GM10266 (cell line): ENCODE results near the gene AGAP1.

Experiments
- DNase-seq: peaks from one replicate; pipeline ENCODE4 v3.0.0; 2012; ENCODE audit errors: extremely low spot score
- TF ChIP-seq, protein P1 (sequence below): IDR thresholded peaks from 2 replicates; pipeline ENCODE4 v1.5.1; 2012; ENCODE audit warnings: mild to moderate bottlenecking, low read depth; ENCODE audit not compliant: control insufficient read depth, insufficient read depth; ENCODE audit errors: missing control alignments

The AGAP1 gene

DNA sequence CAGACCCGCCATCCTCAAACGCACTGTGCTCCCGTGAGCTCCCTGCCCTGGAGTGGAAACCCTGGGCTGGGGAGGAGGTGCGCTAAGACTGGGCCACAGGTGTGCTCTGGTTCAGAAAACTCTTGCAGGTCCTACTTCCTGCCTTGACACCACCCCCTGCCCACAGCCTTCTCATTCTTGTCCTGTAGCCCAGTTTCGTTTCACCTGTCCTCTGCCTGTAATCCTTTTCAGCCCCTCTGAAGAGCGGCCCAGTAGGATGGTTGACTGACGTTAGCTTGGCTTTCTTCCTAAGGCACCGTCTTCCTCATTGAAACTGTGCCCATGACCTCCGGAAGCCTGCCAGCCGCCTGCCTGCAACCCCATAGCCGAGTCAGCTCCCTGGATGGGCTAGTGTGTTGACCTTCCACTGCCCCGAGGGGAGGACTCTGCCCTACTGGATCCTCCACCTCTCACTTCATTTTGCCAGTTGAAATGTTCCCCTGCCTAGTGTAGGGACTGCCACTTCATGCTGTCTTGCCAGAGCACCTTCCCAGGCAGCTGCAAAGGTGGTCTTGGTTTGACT lies 116.9 kb downstream of the AGAP1 start:
- no peak for DNase-seq
- TF ChIP-seq, protein P1, sequence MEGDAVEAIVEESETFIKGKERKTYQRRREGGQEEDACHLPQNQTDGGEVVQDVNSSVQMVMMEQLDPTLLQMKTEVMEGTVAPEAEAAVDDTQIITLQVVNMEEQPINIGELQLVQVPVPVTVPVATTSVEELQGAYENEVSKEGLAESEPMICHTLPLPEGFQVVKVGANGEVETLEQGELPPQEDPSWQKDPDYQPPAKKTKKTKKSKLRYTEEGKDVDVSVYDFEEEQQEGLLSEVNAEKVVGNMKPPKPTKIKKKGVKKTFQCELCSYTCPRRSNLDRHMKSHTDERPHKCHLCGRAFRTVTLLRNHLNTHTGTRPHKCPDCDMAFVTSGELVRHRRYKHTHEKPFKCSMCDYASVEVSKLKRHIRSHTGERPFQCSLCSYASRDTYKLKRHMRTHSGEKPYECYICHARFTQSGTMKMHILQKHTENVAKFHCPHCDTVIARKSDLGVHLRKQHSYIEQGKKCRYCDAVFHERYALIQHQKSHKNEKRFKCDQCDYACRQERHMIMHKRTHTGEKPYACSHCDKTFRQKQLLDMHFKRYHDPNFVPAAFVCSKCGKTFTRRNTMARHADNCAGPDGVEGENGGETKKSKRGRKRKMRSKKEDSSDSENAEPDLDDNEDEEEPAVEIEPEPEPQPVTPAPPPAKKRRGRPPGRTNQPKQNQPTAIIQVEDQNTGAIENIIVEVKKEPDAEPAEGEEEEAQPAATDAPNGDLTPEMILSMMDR, result no peak

DNA sequence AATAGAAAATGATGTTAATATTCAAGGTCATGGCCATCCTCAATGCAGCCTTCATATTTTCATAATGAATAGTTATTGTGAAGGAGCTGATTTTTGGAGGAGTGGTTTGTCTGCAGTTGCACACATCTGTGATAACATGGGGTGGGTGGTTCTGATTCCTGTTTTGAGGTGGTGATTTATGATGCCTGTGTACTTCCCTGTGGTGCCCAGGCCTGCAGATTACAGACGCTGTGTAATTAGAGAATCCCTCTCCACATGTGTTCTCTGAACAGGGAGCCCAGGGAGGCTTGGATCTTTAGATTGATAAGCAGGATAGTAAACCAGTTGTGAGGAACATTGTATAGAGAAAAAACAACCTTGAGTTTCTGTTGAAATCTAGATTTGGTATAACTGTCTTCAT lies 117.5 kb downstream of the AGAP1 start:
- TF ChIP-seq, protein P1, result no peak
- DNase-seq, result no peak

DNA sequence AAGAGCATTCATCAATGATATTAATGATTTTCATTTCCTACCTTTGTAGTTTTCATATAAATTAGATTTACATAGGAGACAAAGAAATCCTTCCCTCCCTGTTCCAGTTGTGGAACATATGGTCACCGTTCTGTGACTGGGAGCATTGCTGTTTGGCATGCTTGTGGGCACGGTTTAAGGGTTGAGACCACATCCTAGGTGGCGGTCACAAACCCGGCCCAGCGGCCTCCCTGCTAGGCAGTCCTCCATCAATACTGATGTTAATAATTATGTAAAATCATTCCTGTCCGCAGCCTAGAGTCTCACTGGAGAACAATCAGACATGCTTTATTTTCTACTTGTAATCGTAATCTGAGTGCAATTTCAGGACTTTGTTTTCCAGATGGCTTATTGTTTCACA lies 117.9 kb downstream of the AGAP1 start:
- TF ChIP-seq, protein P1, result no peak
- DNase-seq, result no peak

DNA sequence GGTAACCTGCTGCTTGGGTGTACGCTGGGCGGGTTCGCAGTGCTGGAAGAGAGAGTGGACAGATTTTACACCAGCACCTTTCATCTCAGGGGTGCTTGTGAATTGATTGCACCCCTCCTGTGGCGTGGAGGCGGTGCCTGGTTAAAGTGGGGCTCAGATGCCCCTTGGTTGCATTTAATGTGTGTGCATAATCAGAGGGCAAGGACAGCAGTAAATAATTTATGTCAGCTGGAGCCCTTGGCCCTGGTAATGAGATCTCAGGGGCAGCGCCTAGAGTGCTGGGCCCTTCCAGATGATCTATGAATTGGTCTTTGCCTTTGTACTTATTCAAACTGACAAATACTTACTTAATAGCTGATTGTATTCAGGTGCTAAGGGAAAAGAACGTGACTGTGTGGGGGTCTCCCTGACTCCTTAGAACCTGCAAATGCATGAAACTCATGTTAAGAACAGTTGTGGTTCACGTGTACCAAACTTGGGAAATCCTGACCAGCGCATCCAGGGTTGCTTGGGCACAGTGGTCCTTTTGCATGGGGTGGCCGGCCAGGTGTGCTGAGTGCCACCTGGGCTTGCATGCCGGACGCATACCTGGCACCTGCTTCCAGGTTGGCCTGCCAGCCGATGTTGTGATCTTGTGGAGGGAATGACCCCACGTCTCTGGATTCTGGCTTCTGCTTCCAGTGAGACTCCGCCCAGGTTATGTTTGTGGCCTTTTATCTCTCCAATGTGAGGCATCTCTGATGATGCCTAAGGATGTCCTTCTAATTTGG lies 118.5 kb downstream of the AGAP1 start:
- TF ChIP-seq, protein P1, result no peak
- no peak for DNase-seq

DNA sequence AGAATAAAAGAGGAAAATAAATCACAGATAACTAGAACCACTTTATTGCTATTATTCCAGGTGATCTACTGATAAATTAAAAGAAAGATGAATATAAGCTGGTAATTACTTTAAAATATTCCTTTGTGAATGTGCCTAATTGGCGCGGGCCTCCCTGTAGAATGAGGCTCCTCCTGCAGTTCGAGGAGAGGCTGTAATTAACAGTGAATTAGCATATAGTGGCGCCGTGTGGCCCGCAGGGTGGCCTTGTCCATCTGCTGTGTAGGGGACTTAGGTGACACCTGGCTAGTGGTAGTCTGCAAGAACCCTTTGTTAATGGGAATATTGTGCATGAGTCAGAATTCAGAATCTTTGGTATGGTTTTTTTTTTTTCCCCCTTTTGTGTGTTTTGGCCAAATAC lies 119.8 kb downstream of the AGAP1 start:
- TF ChIP-seq, protein P1, result no peak
- DNase-seq, result no peak

DNA sequence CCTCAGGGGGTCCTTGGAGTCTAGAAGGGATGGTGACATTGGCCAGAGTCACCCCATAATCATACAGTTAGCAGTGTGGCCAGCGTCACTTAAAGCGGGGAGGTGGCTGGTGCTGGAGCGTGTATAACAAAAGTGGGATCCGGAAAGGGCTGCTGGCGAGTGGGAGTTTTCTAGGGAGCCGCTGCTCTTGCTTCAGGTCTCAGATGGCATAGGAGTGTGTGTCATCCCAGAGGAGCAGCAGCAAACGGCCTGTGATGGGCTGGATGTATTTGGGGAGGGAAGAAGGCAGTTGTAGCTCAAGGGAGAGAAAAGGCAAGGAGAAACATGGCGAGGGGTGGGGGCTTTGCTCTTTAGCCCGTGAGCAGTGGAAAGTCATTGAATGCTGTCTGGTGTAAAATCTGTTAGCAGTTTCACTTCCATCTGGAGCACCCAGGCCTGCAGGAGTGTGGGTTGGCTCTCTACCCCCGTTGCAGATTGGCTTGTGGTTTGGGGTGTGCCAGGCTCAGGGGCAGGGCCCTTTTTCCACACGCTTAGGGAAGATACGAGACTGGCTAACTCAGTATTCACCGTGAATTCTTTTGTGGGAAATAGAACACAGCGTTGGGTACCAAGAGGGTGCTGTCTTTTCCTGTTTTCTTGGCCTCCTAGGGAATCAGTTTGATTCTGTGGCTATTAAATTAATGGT lies 120.5 kb downstream of the AGAP1 start:
- DNase-seq, result no peak
- TF ChIP-seq, protein P1, result no peak
